HG02798 (cell line): ENCODE results near the gene POLD3.
"Not testable (repeated sequence)": the region's sequence is repeated elsewhere in the genome, so short reads cannot be mapped to it uniquely, and the experiment has no call there.

Source experiments
- ATAC-seq: cut with Tn5 transposase; IDR thresholded peaks from one replicate; pipeline ENCODE4 v1.9.1; 2021; ENCODE audit warnings: mild to moderate bottlenecking; ENCODE audit not compliant: unreplicated experiment, poor library complexity

POLD3 gene

DNA sequence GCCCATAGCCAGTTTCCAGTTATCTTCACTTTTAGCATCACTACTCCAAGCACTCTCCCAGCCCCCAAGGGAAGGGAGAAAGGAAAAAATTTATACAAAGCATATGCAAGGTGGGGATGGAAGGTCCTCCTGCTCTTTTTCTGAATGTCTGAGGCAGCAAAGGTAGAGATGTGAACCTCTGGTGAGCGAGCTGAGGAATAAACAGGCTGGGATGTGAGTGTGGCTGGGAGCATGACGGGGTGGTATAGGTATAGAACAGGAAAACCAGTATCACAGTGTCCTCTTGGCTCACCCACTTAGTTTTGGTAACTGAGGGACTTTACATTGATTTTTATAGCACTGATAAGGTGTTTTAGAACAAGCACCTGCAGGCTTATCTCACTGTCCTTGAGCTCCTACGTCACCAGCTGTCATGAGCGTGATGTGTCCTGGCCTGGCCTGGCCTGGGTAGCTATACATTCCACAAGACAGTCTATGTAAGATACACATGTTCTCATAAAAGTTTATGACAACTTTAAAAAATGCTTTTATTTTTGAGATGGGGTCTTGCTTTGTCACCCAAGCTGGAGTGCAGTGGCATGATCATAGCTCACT, 10.3 kb upstream of the POLD3 start:
- ATAC-seq, result no peak

GRCh38 chr11:74583024-74583624, 9.3 kb upstream of the POLD3 start:
- no peak for ATAC-seq

- ATAC-seq, result not testable (repeated sequence)
Observed at GRCh38 chr11:74590492-74590891, 1.9 kb upstream of the POLD3 start.

GRCh38 chr11:74592063-74592440, 330 bp upstream of the POLD3 start:
- ATAC-seq, result no peak

- ATAC-seq, result no peak
Observed at GRCh38 chr11:74593463-74593862, 1.1 kb downstream of the POLD3 start.

DNA sequence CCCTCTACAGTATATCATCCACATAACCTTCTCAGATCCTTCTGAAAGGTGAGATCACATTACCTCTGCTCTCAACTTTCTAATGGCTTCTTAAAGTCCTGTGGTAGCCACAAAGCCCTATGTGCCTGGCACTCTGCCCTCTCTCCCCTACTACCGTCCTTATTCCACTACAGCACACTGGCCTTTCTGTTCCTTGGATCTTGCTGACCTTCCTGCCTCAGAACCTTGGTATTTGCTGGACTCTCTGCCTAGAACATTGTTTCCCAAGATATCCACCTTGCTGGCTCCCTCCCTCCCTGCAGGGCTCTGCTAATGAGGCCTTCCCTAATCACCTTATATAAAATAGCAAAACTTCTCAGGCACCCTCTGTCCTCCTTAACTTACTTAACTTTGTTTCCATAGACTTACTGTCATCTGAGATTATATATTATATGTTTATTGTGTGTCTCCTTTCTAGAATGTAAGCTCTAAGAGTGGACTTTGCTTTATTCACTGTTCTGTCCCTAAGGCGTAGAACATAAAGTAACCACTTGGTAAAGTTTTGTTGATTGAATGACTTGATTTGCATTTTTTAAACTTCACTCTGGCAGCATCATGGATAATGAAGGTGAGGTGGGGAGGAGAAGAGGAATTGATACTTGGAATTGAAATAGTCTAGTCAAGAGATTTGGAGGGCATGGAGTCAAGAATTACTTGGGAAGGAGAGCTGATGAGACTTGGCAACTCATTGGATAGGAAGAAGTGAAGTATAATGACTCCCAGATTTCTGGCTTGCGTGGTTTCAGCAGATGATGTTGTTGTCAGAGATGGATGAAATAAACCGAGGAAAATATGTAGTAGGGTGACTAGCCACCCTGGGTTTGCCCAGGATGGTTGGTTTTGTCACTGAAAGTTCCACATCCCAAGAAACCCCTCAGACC, 10.5 kb downstream of the POLD3 start:
- ATAC-seq, result no peak

DNA sequence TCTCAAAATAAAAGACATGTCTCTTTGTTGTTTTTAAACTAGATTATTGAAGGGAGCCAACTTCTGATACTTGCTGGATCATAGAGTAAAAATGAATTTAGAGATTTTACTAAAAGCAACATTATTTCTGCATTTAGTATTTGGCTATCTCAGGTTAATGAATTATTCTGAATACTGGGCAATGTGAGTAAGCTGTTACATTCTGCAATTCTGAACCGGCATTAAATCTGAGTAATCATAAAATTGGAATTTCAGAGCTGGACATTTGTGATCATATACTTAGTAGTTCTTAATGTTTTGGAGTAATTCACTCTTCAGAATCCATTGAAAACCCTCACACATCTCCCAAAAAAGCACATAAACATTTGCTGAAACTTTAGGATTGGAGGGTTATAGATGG, 11.5 kb downstream of the POLD3 start:
- no peak for ATAC-seq

DNA sequence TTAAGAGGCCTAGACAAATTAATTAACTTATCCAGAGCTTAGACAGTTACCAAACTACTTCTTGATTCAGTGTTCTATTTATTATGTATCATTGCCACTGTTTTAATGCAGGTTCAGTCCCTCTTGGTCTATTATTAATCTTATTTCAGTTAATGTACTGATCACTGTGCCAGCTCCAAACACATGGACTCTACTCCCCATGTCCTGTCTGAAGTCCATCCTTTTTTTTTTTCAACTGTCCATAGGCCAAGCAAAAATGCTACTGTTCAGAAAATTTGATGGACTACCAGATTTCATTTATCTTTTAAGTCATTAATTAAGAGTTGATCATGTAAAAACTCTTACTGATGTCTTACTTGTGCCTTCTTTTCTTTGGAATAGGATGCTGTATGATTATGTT, 11.9 kb downstream of the POLD3 start:
- ATAC-seq, result no peak

GRCh38 chr11:74605403-74605802, 13.0 kb downstream of the POLD3 start:
- ATAC-seq, result no peak

DNA sequence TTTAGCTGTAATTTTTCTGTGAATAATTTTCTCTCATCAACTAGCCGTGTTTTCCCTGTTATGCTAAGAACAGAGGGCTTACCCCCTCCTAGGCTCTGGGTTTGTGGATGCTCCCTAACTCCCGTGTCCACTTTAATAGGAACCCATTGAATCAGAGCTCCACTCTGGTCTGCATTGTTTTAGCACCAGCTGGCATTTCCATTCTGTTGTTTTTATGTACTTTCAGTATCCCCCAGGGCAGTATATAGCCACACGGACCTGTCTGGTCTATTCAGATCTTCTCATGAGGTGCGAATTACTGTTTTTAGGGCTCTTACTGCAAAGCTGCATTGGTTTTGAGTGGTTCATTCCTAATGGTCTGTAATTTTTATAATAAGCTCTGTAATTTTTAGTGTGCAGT, 16.0 kb downstream of the POLD3 start:
- no peak for ATAC-seq

DNA sequence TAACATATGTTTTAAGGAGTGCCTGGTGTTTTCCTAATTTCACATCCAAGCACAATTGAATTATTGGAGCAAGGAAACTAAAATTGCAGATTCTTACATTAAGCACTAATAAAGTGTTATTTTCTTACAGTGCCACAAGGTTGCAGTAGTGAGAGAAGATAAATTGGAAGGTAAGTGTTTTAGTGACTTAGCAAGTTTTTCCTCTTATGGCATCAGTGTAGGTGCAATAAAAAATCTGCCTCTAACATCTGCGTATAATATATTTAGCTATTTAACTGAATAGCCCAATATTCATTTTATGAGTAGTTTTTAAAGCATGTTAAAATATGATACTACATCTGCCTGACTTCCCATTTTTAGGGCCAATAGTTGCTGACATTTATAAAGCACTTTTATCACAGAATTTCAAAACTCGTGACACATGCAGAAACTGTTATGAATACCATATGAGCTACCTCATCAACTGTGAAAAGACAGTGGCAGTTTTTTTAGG, 19.0 kb downstream of the POLD3 start:
- ATAC-seq, result no peak

GRCh38 chr11:74612877-74613276, 20.5 kb downstream of the POLD3 start:
- no peak for ATAC-seq

DNA sequence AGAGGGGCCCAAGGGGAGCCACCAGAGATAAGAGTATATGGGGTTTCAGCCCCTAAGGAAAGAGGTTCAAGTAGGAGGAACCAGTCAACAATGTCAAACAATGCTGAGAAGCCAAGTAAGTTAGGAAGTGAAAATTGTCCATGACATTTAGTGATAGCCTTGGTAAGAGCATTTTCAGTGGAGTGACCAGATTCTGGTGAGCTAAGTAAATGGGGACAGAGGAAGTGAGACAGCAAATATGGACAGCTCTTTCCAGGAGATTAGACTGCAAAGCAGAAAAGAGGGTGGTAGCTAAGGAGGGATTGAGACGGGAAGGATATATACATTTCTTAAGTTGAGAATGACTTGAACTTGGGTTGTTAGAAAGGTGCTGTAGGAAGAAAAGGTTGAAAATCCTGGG, 22.9 kb downstream of the POLD3 start:
- ATAC-seq, result no peak

- no peak for ATAC-seq
Observed at GRCh38 chr11:74615988-74616387, 23.6 kb downstream of the POLD3 start.

GRCh38 chr11:74620531-74620930, 28.1 kb downstream of the POLD3 start:
- no peak for ATAC-seq

GRCh38 chr11:74626130-74626529, 33.7 kb downstream of the POLD3 start:
- no peak for ATAC-seq

DNA sequence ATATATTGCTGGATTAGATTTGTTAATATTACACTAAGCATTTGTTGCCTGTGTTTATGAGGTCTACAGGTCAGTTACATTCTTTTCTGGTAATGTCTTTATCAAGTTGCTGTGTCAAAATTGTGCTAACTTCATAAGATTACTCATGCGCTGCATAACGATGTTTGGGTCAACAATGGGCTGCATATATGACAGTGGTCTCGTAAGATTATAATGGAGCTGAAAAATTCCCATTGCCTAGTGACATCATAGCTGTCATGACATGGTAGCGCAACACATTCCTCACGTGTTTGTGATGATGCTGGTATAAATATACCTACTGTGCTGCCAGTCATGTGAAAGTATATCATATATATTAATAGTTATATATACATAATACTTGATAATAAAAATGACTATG, 34.2 kb downstream of the POLD3 start:
- ATAC-seq, result no peak

DNA sequence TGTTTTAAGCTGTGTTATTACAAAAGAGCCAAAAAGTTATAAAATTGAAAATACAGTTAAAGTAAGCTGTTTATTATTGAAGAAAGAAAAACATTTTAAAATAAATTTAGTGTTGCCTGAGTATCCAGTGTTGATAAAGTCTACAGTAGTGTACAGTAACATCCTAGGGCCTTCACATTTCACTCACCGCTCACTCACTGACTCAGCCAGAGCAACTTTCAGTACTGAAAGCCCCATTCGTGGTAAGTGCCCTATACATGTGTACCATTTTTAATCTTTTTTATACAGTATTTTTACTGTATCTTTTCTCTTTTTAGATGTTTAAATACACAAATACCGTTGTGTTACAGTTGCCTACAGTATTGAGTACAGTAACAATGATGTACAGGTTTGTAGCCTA, 35.0 kb downstream of the POLD3 start:
- no peak for ATAC-seq

DNA sequence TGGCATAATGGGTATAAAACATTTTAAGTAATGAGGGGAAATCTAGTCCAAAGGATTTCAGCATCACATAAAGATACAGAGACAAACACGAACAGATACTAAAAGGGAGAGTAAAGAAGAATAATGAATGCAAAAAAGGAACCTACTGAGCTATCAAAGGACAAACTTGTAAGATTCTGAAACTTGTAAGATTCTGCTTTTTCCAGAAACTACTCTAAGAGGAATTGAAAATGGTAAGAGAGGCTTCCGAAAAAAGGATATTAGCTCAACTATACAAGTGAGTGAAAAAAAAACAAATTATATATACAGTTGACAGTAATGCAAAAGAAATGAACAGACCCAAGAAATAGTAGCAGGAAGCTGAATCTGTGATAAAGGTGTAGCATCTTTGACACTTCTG, 37.7 kb downstream of the POLD3 start:
- no peak for ATAC-seq

GRCh38 chr11:74633406-74634393, 41.3 kb downstream of the POLD3 start:
- ATAC-seq, result no peak
